Measurements from ENCODE around the gene ADCY6. TPM values are rescaled to one million over a fixed set of nuclear protein-coding genes. Genes with fewer than 3 reads are reported as not detected.

The ADCY6 gene
- total and polyA plus RNA-seq, 2 donors (not counting 1 experiment from before 2014, with no cell fraction given): 0.03 TPM; not detected in 1

DNA sequence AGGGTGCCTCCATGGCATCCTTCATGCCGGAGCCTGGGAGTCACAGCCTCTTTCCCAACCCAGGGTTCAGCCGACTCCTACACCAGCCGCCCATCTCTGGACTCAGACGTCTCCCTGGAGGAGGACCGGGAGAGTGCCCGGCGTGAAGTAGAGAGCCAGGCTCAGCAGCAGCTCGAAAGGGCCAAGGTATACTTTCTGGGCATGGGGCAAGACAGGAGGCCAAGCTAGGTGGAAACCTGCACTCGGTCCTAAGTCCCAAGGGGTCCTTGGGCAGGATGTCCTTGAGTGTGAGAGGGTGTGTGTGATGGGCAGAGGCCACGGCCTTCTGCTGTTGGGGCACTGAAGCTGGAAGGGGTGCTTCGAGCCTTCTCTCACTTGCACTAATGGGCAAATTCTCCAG is 34.4 kb upstream of the ADCY6 start:
- no peaks in the 10 kb centered on the region for H3K9me3 ChIP-seq (ENCODE audit: control extremely low read depth in 1 of 3, control insufficient read depth in 2 of 3, insufficient read depth in 1 of 3, low read length in 2 of 3)
- H3K4me1 ChIP-seq (ENCODE audit: control insufficient read depth in 2 of 2, insufficient read depth in 2 of 2, low read length in 2 of 2): peaks cover 0 to 5% of the 10 kb centered on the region in 2 donors
- ChIA-PET POLR2A (no interaction called here), CTCF (interaction anchor here (0.6 to 1.3 kb wide), 2 partner anchors 9 to 169 kb away, joined by 3 read pairs; no protein-coding TSS in a partner anchor)
- peaks cover 0 to 3% (median 0%) of the 10 kb centered on the region in 4 experiments for H3K27me3 ChIP-seq (replicated peaks in 1 of 4; ENCODE audit: control extremely low read depth in 1 of 4, control insufficient read depth in 3 of 4, insufficient read depth in 4 of 4, low read length in 3 of 4)
- no peak overlapping the region for H2AFZ ChIP-seq (ENCODE audit: insufficient read depth, low read depth, low read length, poor library complexity, severe bottlenecking)
- peaks cover 0 to 3% of the 10 kb centered on the region in 2 experiments for H3K36me3 ChIP-seq (replicated peaks in 1 of 2; ENCODE audit: control extremely low read depth in 1 of 2, control insufficient read depth in 1 of 2, extremely low read depth in 1 of 2, insufficient read depth in 2 of 2, low read length in 1 of 2)
- Mint-ChIP-seq H3K4me1 (peaks cover 4% of the 10 kb centered on the region), H3K4me3 (no peak overlapping the region), H3K27me3 (no peaks in the 10 kb centered on the region), H3K27ac (no peak overlapping the region), H3K9me3 (ENCODE audit: insufficient read depth) (no peaks in the 10 kb centered on the region)
- TF ChIP-seq EZH2 (IDR thresholded peaks at IDR 0.05; ENCODE audit: borderline replicate concordance, insufficient read depth, low read depth, low read length, poor library complexity, severe bottlenecking): no peak
- TF ChIP-seq, protein P1, sequence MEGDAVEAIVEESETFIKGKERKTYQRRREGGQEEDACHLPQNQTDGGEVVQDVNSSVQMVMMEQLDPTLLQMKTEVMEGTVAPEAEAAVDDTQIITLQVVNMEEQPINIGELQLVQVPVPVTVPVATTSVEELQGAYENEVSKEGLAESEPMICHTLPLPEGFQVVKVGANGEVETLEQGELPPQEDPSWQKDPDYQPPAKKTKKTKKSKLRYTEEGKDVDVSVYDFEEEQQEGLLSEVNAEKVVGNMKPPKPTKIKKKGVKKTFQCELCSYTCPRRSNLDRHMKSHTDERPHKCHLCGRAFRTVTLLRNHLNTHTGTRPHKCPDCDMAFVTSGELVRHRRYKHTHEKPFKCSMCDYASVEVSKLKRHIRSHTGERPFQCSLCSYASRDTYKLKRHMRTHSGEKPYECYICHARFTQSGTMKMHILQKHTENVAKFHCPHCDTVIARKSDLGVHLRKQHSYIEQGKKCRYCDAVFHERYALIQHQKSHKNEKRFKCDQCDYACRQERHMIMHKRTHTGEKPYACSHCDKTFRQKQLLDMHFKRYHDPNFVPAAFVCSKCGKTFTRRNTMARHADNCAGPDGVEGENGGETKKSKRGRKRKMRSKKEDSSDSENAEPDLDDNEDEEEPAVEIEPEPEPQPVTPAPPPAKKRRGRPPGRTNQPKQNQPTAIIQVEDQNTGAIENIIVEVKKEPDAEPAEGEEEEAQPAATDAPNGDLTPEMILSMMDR (IDR thresholded peaks at IDR 0.05): no peak
- H3K27ac ChIP-seq (ENCODE audit: low read length in 2 of 2): no peak overlapping the region
- no peak overlapping the region for H3K4me3 ChIP-seq (ENCODE audit: control extremely low read depth in 1 of 5, extremely low read depth in 1 of 5, insufficient read depth in 1 of 5, low read depth in 2 of 5, low read length in 4 of 5)
- no peak overlapping the region for H3K4me2 ChIP-seq (replicated peaks; ENCODE audit: low read depth, low read length, poor library complexity, severe bottlenecking)
- WGBS (ENCODE audit: insufficient coverage): 95% methylated on average over 11 of the region's 11 CpGs
- peaks cover 5% of the 10 kb centered on the region for H4K20me1 ChIP-seq (ENCODE audit: control insufficient read depth, insufficient read depth, low read length, poor library complexity, severe bottlenecking)
- H3K9ac ChIP-seq (ENCODE audit: low read length): no peak overlapping the region
- no peak for ATAC-seq (ENCODE audit: low read depth)
- no peaks in the 10 kb centered on the region for H3K79me2 ChIP-seq (ENCODE audit: control insufficient read depth, insufficient read depth, low read length)
- intact Hi-C loops (cut with micrococcal nuclease): no loop called here
- DNase-seq: no peak

DNA sequence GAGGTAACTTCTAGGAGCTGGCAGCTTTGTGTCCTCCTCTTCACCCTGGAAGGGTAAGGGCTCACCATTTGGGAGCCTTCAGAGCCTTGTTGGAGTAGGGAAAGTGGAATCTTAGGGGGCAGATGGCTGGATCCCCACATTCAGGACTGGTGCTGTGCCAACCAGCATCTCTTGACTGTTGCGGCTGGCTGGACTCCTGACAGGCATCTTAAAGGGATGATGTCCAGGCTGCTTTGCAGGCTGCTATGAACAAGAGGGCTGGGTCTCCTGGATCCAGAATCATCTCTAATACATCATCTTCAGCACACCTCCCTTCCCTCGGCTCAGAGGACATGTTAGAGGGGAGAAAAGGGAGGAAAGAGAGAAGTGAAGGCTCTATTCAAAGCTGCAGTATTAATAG is 33.8 kb upstream of the ADCY6 start:
- no peak overlapping the region for H3K27ac ChIP-seq (ENCODE audit: low read length in 2 of 2)
- H3K4me3 ChIP-seq (ENCODE audit: control extremely low read depth in 1 of 5, extremely low read depth in 1 of 5, insufficient read depth in 1 of 5, low read depth in 2 of 5, low read length in 4 of 5): no peak overlapping the region
- no peak overlapping the region for H3K4me2 ChIP-seq (replicated peaks; ENCODE audit: low read depth, low read length, poor library complexity, severe bottlenecking)
- no peaks in the 10 kb centered on the region for H3K79me2 ChIP-seq (ENCODE audit: control insufficient read depth, insufficient read depth, low read length)
- H3K27ac Mint-ChIP-seq: no peak overlapping the region
- no peak overlapping the region for H3K9ac ChIP-seq (ENCODE audit: low read length)
- POLR2A ChIA-PET: no interaction called here
- ATAC-seq (ENCODE audit: low read depth): no peak
- H3K4me1 Mint-ChIP-seq: peaks cover 9% of the 10 kb centered on the region
- H3K9me3 ChIP-seq (ENCODE audit: control extremely low read depth in 1 of 3, control insufficient read depth in 2 of 3, insufficient read depth in 1 of 3, low read length in 2 of 3): no peaks in the 10 kb centered on the region
- TF ChIP-seq EZH2 (IDR thresholded peaks at IDR 0.05; ENCODE audit: borderline replicate concordance, insufficient read depth, low read depth, low read length, poor library complexity, severe bottlenecking): no peak
- TF ChIP-seq, protein P1 (IDR thresholded peaks at IDR 0.05): no peak
- H3K36me3 ChIP-seq (replicated peaks in 1 of 2; ENCODE audit: control extremely low read depth in 1 of 2, control insufficient read depth in 1 of 2, extremely low read depth in 1 of 2, insufficient read depth in 2 of 2, low read length in 1 of 2): no peaks in the 10 kb centered on the region
- CTCF ChIA-PET: interaction anchor here (0.6 to 1.3 kb wide), 2 partner anchors 9 to 169 kb away, joined by 3 read pairs; no protein-coding TSS in a partner anchor
- intact Hi-C loops (cut with micrococcal nuclease): no loop called here
- H3K4me1 ChIP-seq (ENCODE audit: control insufficient read depth in 2 of 2, insufficient read depth in 2 of 2, low read length in 2 of 2): peaks cover 4 to 10% of the 10 kb centered on the region in 2 donors
- no peaks in the 10 kb centered on the region for H3K27me3 Mint-ChIP-seq
- WGBS (ENCODE audit: insufficient coverage): no CpG with 5 or more reads among the region's 2 CpGs
- peaks cover 2% of the 10 kb centered on the region for H4K20me1 ChIP-seq (ENCODE audit: control insufficient read depth, insufficient read depth, low read length, poor library complexity, severe bottlenecking)
- no peaks in the 10 kb centered on the region for H3K9me3 Mint-ChIP-seq (ENCODE audit: insufficient read depth)
- DNase-seq: no peak
- no peak overlapping the region for H2AFZ ChIP-seq (ENCODE audit: insufficient read depth, low read depth, low read length, poor library complexity, severe bottlenecking)
- H3K27me3 ChIP-seq (replicated peaks in 1 of 4; ENCODE audit: control extremely low read depth in 1 of 4, control insufficient read depth in 3 of 4, insufficient read depth in 4 of 4, low read length in 3 of 4): peaks cover 0 to 8% (median 1%) of the 10 kb centered on the region in 4 experiments
- H3K4me3 Mint-ChIP-seq: no peak overlapping the region
